Stimulated activated CD8-positive, alpha-beta memory T cell treated with anti-CD3 and anti-CD28 coated beads, Interleukin-4, amount 100 ng/mL, for 4 hours (primary cell): ENCODE results near the gene NRP2.

Experiments used
- DNase-seq, 2 donors: peaks; one replicate each; pipeline ENCODE4 v3.0.0-alpha.2; 2020; ENCODE audit warnings: low read depth in 2 of 2, low spot score in 1 of 2

The NRP2 gene

GRCh38 chr2:205658068-205658467, 24.2 kb upstream of the NRP2 start:
- DNase-seq: no peak

DNA sequence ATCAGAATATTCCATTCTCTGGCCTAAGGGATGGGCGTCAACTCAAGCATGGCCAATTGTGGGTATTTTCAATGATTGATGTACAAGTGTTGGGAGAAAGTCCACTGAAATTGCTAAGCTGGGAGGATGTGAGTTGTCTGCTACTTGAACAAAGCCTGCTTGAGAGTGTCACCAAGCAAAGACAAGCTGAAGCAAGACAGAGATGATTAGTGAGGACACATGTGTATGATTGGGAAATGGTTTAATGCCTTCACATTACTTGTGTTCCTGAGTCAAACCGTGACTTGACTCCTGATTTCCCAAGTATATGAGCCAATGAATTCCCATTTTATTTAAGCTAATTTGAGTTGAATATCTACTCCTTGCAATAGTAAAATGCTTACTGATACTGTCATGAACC, 23.7 kb upstream of the NRP2 start:
- DNase-seq: no peak

GRCh38 chr2:205659922-205660321, 22.4 kb upstream of the NRP2 start:
- no peak for DNase-seq

GRCh38 chr2:205660521-205661124, 21.7 kb upstream of the NRP2 start:
- no peak for DNase-seq

DNA sequence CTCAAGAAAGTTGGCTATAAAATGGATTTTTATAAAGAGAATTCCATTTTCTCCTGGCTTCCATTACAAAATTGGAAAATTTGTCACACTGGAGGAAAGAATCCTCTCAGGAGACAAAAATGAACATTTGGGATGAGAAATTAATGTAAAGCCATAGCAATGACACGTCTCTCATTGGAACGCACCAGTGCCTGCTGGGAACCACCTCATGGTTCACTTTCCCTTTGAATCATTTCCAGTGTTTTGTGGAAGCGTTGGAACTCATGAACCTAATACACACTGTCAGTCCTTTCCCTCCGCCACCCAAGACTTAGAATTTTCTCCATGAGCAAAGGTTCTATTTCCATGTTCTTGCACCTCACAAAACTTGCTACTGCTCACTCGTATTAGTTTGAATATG, 21.0 kb upstream of the NRP2 start:
- DNase-seq: no peak

- DNase-seq: no peak
Observed at GRCh38 chr2:205662206-205662965, 19.9 kb upstream of the NRP2 start.

DNA sequence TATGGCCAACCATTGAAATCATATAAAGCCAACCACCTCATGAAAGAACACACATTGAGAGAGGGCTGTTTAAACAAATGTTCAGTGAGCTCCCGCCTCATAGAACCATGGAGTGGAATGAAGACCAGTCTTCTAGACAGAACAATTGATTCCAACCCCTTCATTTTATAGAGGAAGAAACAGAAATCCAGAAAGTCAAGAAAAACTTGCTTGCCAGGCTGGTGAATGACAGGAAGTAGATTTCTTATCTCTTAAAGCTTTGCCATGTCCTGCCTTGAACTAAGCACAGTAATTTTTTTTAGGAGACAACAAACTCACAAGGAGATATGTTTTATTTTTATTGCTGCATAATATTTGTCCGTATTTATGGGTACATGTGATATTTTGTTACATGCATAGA, 16.5 kb upstream of the NRP2 start:
- DNase-seq: no peak

DNA sequence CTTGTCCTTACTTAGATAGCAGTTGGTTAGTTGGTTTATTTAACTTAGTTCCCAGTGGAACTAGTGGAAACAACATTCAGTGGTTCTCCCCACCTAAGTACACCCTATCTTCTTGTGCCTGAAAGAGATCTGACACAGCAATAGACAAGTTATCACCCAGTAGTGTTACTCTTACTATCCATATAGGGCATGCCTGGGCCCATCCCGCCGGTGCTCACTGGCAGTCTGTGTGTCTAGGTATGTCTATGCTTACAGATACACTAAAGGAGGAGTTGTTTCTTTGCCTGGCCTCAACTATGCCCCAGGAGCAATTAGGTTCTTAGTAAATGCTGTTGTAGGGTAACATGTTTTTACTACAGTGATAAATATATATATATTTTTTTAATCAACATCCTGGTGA, 12.0 kb upstream of the NRP2 start:
- DNase-seq: no peak

- no peak for DNase-seq
Observed at GRCh38 chr2:205673312-205673711, 9.0 kb upstream of the NRP2 start.

- no peak for DNase-seq
Observed at GRCh38 chr2:205675861-205676516, 6.3 kb upstream of the NRP2 start.

DNA sequence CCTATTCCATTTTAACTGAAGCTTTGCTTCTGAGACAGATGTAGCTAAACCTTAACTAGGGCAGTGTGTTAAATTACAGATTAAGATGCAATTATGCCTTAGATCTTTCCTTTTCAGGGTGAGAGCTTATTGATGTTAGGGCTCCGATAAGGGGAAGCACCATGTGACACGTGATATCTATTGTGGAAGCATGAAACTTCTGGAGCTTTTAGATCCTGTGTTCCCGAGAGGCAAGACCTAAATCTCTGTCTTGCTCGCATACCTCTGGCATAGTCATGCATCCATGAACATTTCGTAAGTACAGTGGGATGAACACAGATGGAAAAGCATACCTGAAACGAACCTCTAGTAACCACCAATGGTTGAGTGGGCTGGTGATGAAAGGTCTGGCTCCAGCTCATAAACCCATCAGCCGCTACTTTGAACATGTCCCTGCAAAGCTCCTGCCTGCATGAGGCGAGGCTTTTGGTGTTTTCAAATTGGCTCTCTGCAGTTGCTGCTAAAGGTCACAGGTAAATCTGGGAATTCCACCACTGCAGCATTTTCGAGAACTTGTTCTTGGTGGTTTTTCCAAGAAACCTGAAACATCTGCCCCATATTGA, 3.7 kb upstream of the NRP2 start:
- no peak for DNase-seq

DNA sequence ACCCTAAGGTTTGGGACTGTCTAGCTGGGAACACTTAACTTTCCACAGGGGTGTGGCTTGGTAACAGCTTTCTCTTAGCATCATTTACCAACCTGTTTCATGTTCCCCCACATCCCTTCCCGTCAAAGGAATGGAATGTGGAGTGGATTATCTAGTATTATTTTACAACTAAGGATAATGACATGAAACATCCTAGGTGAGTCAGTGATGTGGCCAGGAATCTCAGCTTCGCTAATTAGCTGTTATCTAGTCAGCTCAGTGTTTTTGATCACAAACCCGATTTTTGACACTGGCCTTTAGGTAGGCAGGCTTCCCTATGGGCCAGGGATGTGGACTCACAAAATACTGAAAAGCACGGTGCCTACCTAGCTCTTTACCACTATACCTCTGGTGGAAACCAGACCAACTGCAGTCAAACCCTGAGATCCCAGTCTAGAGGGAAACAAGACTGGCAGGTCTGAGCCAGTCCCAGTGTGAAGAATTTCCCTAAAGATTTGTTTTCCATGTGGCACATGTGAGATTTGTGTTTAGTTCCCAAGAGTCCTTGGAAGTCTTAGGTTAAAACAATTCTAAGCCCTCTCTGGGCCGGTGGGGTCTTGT, 2.8 kb upstream of the NRP2 start:
- no peak for DNase-seq

DNA sequence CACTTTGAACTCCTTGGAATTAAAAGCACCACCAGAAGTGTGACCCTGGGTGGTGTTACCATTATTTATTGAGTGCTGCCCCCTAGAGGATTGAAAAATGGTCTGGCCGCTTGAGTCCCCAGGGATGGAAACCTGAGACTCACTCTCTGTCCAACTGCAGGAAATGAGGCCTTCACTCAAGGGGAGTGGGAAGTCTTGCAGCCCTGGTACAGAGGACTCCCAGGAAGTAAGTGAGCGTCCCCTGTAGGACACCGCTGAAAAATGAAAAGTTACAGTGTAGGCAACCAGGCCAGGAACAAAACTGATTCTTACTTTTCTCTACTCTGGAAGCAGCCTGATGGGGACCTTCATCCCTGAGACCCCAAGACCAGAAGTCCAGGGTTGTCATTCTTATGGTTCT, 2.2 kb upstream of the NRP2 start:
- no peak for DNase-seq

GRCh38 chr2:205680903-205681302, 1.4 kb upstream of the NRP2 start:
- DNase-seq: no peak

DNA sequence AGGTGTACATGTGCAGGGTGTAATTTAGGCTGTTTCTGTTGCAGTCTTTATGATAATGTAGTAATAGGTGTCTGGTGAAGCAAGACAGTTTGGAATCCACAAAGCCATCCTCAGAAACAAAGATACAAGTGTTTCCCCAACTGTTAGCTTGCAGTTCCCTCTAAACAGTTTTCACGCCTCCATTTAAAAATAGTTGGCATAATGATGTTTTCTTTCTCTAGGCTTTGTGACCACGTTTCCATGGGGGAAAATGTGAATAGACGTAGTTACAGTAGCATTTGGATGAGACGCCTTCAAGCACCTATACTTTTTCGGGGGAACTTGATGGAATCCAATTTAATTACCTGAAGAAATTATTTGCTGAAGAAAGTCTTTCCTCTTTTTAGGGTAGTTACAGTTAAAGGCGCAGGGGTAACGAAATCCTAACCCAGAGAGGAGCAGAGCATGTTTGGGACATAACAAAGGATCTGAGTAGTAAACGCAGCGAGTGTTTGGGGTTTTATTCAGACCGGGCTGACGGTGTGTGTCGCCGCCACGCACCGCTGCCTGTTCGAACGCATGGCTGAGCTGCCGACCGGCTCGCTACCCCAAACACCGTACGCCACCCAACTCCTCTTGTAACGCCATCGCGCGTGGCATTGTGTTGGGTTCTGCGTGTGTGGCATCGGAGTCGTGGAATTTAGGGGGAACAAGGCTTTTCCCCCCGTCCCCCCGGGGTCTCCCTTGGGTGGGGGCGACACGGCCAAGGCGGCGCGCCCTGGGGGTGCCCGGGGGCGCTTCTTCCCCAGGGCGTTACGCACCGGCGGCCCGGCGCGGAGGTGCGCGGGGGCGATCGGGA, 681 bp upstream of the NRP2 start:
- no peak for DNase-seq

- DNase-seq: no peak
Observed at GRCh38 chr2:205682971-205683501, 735 bp downstream of the NRP2 start.

DNA sequence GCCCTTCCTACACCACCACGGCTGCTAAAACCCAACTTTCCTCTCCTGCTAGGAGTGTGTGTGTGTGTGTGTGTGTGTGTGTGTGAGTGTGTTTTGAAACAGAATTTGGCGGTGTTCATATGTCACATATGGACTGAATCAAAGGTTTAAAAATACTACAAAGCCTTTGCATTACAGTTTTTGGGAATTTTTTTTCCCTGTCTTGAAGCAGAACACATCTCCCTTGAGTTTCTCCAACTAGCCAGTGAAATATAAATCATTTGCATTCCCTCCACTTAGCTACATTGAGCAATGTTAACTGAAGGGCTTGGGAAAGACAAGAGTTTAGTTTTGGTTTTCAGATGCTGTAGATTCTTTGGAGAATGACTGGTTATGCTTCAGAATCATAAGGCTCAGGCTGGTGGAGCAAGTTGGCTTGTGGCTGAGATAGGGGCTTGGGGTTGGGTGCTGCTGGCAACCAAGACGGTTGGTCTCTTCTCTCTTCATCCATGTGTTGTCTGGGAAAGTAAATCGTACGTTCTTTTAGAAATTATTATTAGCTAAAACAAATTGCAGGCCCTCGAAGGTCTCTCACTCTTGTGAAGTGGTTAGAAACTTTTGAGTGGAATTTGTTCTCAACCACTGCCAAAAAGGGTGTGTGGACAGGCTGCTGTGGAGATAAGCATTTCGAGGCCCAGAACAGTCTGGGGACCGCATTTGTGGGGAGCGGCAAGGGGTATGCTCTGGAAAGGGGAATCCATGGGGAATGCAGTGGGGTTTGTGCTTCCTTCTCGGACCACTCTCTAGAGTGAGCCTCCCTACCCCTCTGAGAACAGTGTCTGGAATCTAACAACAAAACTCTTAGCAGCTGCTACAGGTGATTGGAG, 1.4 kb downstream of the NRP2 start:
- DNase-seq: no peak

DNA sequence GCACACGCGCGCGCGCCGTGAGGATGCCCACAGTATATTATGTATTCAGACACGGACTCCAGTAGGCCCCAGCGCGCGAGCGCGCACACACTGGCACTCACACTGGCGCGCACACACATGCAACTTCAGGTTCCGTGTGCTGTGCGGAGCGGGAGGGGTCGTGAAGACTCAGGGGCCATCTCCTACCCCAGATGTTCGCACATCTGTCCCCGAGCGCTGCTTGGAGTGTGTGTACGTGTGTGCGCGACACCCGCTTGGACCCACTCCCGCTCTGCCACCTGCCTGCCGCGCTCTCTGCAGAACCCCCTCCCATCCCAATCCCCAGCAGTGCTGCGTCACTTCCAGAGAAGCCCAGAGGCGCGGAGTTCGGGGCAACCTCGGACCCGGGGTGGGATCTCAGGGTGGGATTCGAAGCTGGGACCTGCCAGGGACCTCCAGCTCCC, 2.6 kb downstream of the NRP2 start:
- DNase-seq: no peak

DNA sequence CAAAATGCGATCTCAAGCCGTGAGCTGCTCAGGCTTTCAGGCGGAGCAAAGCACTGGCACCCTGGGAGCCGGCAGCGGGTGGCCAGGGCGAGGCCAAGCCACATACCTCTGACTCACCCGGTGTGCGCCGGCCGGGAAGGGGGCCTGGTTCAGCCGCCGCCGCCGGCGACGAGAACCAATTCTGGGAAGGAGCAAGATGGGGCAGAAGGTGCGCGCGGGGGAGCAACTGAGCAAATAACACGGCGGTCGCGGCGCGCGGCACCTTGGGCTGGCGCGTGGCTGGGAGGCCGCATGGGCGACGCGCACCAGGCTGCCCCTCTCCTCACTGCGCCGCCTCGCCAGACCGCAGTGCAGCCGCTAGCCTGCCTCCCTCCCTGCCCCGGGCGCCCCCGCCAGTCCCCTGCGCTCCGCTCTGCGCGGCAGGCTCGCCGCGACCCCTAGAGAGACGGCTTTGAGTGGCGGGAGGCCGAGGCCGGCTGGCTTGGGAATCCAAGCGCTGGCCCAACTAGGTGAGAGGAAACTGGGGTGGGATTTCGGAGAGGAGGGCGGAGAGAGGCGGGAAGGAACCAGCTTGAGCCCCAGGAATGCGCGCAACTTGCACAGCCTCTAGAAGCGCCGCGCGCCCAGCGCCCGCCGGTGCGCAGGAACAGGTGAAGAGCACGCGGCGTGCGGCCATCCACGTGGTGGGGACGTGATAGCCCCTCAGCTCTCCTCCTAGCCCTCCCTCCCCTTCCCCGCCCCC, 3.2 kb downstream of the NRP2 start:
- DNase-seq: no peak
